Glutamatergic neuron (in vitro differentiated cells): Measurements from ENCODE around the gene TSSK2. TPM values are rescaled to one million over a fixed set of nuclear protein-coding genes. Genes with fewer than 3 reads are reported as not detected.

ENCODE experiments used
- DNase-seq: peaks from one replicate; pipeline ENCODE4 v3.0.0; 2022
- H3K27ac Mint-ChIP-seq: one replicate; pipeline ENCODE4 v1.8.0; 2020; ENCODE audit warnings: mild to moderate bottlenecking, mixed read lengths, inconsistent platforms; ENCODE audit not compliant: unreplicated experiment
- H3K27me3 Mint-ChIP-seq: one replicate; pipeline ENCODE4 v1.8.0; 2020; ENCODE audit warnings: mild to moderate bottlenecking, moderate library complexity, mixed read lengths, inconsistent platforms; ENCODE audit not compliant: unreplicated experiment
- H3K36me3 Mint-ChIP-seq: one replicate; pipeline ENCODE4 v1.8.0; 2020; ENCODE audit warnings: mild to moderate bottlenecking, mixed read lengths, inconsistent platforms; ENCODE audit not compliant: unreplicated experiment
- H3K4me1 Mint-ChIP-seq: one replicate; pipeline ENCODE4 v1.8.0; 2020; ENCODE audit warnings: mild to moderate bottlenecking, low read depth, mixed read lengths, inconsistent platforms; ENCODE audit not compliant: unreplicated experiment
- H3K4me3 Mint-ChIP-seq: one replicate; pipeline ENCODE4 v1.8.0; 2020; ENCODE audit warnings: mild to moderate bottlenecking, mixed read lengths, inconsistent platforms; ENCODE audit not compliant: unreplicated experiment
- H3K9me3 Mint-ChIP-seq: one replicate; pipeline ENCODE4 v1.8.0; 2020; ENCODE audit warnings: mild to moderate bottlenecking, moderate library complexity, mixed read lengths, inconsistent platforms; ENCODE audit not compliant: unreplicated experiment
- CTCF ChIP-seq: fragments of 200-600 bp; sonication (generic); IDR thresholded peaks from one replicate; pipeline ENCODE4 v1.5.0; 2021; ENCODE audit not compliant: partially characterized antibody, unreplicated experiment
- total RNA-seq: library from RNA; stranded (reverse); fragmentation: NEBNext Ultra II Directional; extraction: Animal tissue kit (Norgen Biotek cat#: 25700); gene quantifications from one replicate; pipeline ENCODE4 v1.2.1, GENCODE V29; 2021; ENCODE audit not compliant: unreplicated experiment

TSSK2 gene
- total RNA-seq, 1 donor from 2014 or later = not detected

GRCh38 chr22:19106886-19107729 lies 24.0 kb upstream of the TSSK2 start:
- no peak for DNase-seq
- TF ChIP-seq CTCF = no peak
- Mint-ChIP-seq H3K27me3 (peaks cover 10% of the 10 kb centered on the region), H3K4me1 (peaks cover 37% of the 10 kb centered on the region), H3K9me3 (peaks cover 11% of the 10 kb centered on the region), H3K36me3 (no peaks in the 10 kb centered on the region), H3K4me3 (peak overlapping the region; percentile 6), H3K27ac (no peak overlapping the region)

GRCh38 chr22:19107730-19108074 lies 23.4 kb upstream of the TSSK2 start:
- H3K4me1 Mint-ChIP-seq = peaks cover 37% of the 10 kb centered on the region

GRCh38 chr22:19108807-19109197 lies 22.3 kb upstream of the TSSK2 start:
- Mint-ChIP-seq H3K36me3 (no peaks in the 10 kb centered on the region), H3K27me3 (peaks cover 10% of the 10 kb centered on the region), H3K27ac (no peak overlapping the region), H3K9me3 (peaks cover 9% of the 10 kb centered on the region), H3K4me1 (peaks cover 34% of the 10 kb centered on the region), H3K4me3 (no peak overlapping the region)
- TF ChIP-seq CTCF = no peak
- no peak for DNase-seq

More at GRCh38 chr22:19107730-19108074, 23.4 kb upstream of the TSSK2 start:
- Mint-ChIP-seq H3K27ac (no peak overlapping the region), H3K9me3 (peaks cover 11% of the 10 kb centered on the region), H3K36me3 (no peaks in the 10 kb centered on the region), H3K4me3 (no peak overlapping the region), H3K27me3 (peaks cover 10% of the 10 kb centered on the region)
- no peak for TF ChIP-seq CTCF
- no peak for DNase-seq

- Mint-ChIP-seq H3K27me3 (peaks cover 8% of the 10 kb centered on the region), H3K4me3 (peak overlapping the region; percentile 25), H3K4me1 (peaks cover 28% of the 10 kb centered on the region), H3K36me3 (no peaks in the 10 kb centered on the region), H3K27ac (peak overlapping the region; percentile 65), H3K9me3 (peaks cover 6% of the 10 kb centered on the region)
- no peak for DNase-seq
- no peak for TF ChIP-seq CTCF
These were observed 21.7 kb upstream of the TSSK2 start for GRCh38 chr22:19109198-19110063.
